Epithelial cell of proximal tubule (primary cell): Measurements from ENCODE around the gene ABHD17A. TPM values are rescaled to one million over a fixed set of nuclear protein-coding genes. Genes with fewer than 3 reads are reported as not detected.

ENCODE experiments used
- DNase-seq: peaks from one replicate; pipeline ENCODE4 v3.0.0-alpha.2; 2011; ENCODE audit warnings: low read depth
- H3K4me3 ChIP-seq: 2 replicates; pipeline ENCODE4 v1.5.1; 2011; ENCODE audit warnings: low read depth, mild to moderate bottlenecking, low read length
- total RNA-seq: library from RNA; depleted of rRNA; stranded (reverse); fragments of >200 nt; gene quantifications from 2 replicates; pipeline ENCODE4 v1.2.3, GENCODE V29; 2015
- TF ChIP-seq, protein P1 (sequence below): conservative IDR thresholded peaks from 2 replicates; pipeline ENCODE4 v1.5.1; 2012; ENCODE audit warnings: low read depth, mild to moderate bottlenecking, low read length

The ABHD17A gene
- total RNA-seq, 1 donor from 2014 or later, result 83.4 TPM

DNA sequence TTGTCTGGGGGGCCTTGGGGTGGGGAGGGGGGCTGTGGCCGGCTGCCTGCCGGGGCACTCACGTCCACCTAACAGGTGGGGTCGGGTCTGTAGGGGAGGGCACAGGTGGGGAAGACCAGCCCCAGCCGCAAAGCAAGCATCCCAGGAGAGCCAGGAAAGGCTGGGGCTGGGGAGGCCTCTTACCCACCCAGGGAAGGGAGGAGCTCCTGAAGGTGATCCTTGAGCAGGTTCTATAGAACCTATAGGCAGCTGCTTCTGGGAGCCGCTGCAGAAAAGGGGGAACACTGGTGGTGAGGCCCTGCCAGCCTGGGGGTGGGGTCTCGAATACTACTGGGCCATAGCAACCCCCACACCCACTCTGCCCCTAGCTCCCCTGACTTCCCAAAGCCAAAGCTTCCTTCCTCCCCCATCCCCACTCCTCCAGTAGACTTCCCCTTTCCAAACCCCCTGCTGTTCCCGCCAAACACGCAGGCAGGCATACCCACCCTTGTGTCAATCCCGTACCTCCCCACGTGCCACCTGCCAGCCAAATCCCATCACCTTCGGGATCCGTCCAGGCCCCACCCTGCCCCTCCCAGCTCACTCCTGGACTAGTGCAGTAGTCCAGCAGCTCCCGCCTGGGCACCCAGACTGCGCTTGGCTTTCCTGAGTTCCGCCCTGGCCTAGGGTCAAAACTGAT, 27.5 kb downstream of the ABHD17A start:
- no peak for DNase-seq
- TF ChIP-seq, protein P1, sequence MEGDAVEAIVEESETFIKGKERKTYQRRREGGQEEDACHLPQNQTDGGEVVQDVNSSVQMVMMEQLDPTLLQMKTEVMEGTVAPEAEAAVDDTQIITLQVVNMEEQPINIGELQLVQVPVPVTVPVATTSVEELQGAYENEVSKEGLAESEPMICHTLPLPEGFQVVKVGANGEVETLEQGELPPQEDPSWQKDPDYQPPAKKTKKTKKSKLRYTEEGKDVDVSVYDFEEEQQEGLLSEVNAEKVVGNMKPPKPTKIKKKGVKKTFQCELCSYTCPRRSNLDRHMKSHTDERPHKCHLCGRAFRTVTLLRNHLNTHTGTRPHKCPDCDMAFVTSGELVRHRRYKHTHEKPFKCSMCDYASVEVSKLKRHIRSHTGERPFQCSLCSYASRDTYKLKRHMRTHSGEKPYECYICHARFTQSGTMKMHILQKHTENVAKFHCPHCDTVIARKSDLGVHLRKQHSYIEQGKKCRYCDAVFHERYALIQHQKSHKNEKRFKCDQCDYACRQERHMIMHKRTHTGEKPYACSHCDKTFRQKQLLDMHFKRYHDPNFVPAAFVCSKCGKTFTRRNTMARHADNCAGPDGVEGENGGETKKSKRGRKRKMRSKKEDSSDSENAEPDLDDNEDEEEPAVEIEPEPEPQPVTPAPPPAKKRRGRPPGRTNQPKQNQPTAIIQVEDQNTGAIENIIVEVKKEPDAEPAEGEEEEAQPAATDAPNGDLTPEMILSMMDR, result no peak
- peak overlapping the region; percentile 52 for H3K4me3 ChIP-seq

DNA sequence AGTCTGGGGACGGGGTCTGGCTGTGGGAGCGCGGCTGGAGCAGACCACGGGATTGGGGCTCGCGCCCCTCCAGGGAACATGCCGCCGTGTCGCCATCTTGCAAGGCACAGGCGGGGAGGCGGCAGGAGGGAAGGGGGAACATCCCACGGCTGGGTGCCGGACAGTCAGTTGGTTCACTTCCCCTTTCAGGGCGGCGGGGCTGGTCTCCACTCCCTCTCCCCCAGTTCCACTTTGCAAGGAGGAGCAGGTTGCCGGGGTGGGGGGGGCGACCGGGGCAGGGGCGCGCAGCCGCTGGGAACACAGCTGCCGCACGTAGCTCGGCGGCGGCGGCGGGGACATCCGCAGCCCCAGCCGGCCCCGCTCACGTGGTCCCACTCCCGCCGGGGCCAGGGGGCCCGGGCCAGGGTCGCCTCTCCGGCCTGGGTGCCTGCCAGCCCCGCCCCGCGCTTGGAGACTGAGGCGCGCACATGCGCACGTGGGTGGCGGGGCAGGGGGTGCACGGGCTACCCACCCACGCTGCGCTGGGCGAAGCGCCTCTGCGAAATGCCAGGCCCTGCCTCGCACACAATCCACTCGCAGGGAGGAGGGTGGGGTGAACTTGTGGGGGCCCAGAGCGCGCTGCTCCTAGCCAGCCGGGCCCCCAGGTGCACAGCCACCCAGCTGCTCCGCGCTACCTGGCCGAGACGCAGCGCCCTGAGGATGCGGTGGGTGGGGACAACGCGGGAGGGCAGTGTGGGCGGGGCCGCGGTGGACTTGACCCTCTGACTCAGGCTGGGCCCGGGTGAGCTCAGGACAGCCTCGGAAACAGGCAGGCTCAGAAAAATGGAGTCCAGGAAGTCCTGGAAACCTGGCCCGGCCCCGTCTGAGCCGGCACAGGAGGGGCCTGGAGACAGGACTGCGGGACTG, 28.3 kb downstream of the ABHD17A start:
- H3K4me3 ChIP-seq, result peak overlapping the region; percentile 52
- TF ChIP-seq, protein P1, result no peak
- DNase-seq, result no peak

DNA sequence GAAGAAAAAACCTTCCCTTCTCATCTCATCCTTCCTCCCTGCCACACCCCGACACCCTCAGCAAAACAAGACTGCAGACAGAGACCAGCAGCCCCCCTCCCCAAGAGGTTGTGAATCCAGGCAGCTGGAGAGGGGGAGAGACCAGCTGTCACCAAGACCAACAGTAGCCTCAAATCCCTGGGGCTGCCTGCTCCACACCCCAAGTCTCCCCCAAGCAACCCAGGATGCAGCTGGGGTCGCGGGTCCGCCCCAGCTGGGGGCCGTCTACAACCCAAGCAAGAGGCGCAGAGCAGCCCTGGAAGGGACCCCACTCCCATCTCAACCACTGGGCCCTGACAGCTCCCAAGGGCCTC, 29.0 kb downstream of the ABHD17A start:
- H3K4me3 ChIP-seq, result peak overlapping the region; percentile 21
- no peak for DNase-seq
- TF ChIP-seq, protein P1, result no peak

DNA sequence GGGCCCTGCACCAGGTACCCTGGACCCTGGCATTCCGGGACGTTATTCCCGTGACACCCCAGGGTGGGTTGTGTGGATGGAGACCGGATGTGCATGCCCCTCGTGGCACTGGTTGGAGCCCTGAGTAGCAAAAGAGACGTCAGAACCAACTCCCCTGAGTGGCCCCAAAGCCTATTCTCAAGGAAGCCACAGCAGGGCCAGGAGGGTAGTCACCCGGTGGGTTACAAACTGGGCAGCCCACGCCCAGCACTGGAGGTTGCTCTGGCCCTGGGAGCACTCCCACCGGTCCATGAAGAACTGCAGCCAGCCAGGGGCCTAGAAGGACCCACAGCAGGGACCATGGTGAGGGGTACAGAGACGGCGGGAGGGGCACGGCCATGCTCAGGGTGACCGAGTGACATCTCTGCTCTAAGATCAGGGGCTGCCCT, 29.5 kb downstream of the ABHD17A start:
- TF ChIP-seq, protein P1, result no peak
- DNase-seq, result no peak
- no peak overlapping the region for H3K4me3 ChIP-seq

DNA sequence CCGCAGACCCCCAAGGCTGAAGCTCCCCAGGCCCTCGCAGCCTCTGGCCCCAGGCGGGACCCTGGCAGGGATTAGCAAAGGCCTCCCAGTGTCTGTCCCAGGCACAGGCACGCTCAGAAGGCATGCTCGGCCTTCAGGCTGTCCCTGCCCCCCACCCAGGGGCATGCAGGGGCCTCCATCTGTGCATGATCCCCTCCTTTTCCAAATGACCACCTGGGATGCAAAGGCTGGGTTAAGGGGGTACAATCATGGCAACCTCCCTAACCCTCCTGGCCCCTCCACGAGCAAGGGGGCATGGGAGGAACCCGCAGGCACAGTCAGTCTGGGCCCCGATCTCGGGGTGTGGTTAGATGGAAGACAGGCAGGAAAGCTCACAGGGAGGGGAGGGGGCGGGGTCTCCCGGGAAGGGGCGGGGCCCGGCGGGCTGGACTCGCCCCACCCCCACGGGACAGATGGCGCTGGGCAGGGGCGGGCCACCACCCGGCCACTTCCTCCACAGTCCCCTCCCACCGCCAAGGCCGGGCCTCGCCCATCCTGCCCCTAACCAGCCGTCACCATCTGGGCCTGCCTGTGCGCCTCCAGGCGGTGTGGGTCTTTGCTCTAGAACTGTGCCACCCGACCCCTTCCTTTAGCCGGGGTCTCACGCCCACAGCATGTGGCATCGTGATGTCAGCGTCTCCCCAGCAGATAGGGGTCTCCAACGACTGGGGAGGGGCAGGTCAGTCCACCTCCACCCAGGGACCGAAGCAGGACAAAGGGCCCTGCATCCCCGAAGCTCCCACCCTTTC, 30.1 kb downstream of the ABHD17A start:
- no peak overlapping the region for H3K4me3 ChIP-seq
- TF ChIP-seq, protein P1, result no peak
- DNase-seq, result no peak

DNA sequence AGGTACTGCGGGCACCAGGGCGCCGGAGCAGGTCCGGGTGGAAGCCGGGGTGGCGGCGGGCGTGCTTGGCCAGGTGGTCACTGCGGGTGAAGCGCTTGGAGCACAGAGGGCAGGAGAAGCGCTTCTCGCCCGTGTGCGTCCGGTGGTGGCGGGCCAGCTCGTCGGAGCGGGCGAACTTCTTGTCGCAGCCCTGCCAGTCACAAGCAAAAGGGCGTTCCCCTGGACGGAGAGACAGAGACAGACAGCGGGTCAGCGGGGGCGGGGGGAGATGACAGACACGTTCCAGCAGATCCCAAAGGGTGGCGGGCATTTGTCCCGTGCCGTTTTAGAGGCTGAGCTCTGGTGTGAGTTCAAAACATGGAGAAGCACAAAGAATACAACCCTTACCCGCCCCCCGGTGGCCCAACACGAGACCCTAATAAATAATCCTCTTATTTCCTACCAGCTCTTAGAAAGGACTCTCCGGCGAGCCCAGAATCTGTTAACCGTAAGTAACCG, 30.7 kb downstream of the ABHD17A start:
- TF ChIP-seq, protein P1, result no peak
- DNase-seq, result no peak
- H3K4me3 ChIP-seq, result no peak overlapping the region
